ENCODE results near the gene AFG1L. TPM values are rescaled to one million over a fixed set of nuclear protein-coding genes. Genes with fewer than 3 reads are reported as not detected.

The AFG1L gene
- total RNA-seq, 2 donors from 2014 or later, result 2.9 to 4.1 TPM

DNA sequence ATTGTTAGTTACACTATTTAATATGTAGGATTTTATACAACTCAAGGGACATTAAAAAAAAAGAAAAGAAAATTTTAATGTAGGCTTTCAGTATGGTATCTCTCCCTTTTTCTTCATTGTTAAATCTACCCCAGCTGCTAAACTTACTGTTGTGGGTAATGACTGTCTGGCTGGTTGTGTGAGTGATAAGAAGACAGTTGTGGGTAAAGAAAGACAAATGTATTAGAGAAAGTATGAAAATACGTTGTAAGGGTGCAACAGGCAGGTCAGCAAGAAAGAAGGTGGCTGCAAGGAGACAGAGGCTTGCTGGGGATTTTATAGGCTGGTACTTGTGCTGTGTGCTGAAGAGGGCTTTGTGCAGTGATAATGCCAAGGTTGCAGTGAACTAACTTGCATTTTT is 174.5 kb downstream of the AFG1L start:
- Histone ChIP-seq H3K27me3 (no peaks in the 10 kb centered on the region), H3K4me1 (peaks cover 0 to 4% of the 10 kb centered on the region in 2 donors), H3K36me3 (no peaks in the 10 kb centered on the region), H3K4me3 (no peak overlapping the region), H3K9me3 (no peaks in the 10 kb centered on the region), H3K27ac (no peak overlapping the region)
- no peak for DNase-seq (ENCODE audit: low spot score)
- TF ChIP-seq, protein P1, sequence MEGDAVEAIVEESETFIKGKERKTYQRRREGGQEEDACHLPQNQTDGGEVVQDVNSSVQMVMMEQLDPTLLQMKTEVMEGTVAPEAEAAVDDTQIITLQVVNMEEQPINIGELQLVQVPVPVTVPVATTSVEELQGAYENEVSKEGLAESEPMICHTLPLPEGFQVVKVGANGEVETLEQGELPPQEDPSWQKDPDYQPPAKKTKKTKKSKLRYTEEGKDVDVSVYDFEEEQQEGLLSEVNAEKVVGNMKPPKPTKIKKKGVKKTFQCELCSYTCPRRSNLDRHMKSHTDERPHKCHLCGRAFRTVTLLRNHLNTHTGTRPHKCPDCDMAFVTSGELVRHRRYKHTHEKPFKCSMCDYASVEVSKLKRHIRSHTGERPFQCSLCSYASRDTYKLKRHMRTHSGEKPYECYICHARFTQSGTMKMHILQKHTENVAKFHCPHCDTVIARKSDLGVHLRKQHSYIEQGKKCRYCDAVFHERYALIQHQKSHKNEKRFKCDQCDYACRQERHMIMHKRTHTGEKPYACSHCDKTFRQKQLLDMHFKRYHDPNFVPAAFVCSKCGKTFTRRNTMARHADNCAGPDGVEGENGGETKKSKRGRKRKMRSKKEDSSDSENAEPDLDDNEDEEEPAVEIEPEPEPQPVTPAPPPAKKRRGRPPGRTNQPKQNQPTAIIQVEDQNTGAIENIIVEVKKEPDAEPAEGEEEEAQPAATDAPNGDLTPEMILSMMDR (IDR thresholded peaks at IDR 0.05), result no peak

DNA sequence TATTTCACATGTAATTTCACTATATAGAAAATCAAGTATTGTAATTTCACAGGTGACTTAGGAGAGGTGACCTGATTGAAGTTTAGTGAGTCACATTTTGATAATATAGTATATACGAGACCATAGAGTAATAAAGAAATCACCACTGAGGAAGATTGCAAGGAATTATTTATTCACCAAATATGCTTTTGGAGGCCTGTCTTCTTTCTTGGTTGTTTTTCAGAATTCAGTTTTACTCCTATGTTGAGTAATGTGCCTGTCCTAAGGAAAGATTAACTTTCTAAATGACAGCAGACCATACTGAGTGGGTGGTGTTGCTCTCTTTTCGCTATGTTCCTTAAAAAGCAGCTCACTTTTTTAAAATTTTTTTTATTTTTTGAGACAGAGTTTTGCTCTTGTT is 178.3 kb downstream of the AFG1L start:
- TF ChIP-seq, protein P1 (IDR thresholded peaks at IDR 0.05), result no peak
- Histone ChIP-seq H3K27me3 (no peaks in the 10 kb centered on the region), H3K36me3 (no peaks in the 10 kb centered on the region), H3K4me3 (no peak overlapping the region), H3K9me3 (no peaks in the 10 kb centered on the region), H3K27ac (no peak overlapping the region), H3K4me1 (peaks cover 0 to 4% of the 10 kb centered on the region in 2 donors)
- no peak for DNase-seq (ENCODE audit: low spot score)

DNA sequence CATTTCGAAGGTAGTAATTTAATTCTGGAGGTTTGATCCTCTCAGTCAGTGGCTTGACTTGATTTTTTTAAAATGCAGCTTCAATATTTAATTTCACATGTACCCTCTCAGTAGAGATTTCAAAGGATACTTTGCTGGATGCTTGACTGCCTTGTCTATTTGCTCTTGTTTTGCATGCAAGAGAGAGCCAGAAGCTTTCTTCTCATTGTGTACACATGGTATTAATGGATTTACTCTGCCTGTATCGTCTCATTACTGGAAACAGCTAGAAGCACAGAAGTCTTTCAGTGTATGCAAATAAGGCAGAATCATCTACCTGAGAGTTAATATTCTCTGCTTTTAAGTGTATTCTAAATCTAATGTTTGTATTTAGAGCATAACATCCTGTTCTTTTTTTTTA is 181.5 kb downstream of the AFG1L start:
- Histone ChIP-seq H3K9me3 (no peaks in the 10 kb centered on the region), H3K27me3 (no peaks in the 10 kb centered on the region), H3K27ac (no peak overlapping the region), H3K4me3 (no peak overlapping the region), H3K36me3 (no peaks in the 10 kb centered on the region), H3K4me1 (no peaks in the 10 kb centered on the region)
- no peak for DNase-seq (ENCODE audit: low spot score)
- TF ChIP-seq, protein P1 (IDR thresholded peaks at IDR 0.05), result no peak

DNA sequence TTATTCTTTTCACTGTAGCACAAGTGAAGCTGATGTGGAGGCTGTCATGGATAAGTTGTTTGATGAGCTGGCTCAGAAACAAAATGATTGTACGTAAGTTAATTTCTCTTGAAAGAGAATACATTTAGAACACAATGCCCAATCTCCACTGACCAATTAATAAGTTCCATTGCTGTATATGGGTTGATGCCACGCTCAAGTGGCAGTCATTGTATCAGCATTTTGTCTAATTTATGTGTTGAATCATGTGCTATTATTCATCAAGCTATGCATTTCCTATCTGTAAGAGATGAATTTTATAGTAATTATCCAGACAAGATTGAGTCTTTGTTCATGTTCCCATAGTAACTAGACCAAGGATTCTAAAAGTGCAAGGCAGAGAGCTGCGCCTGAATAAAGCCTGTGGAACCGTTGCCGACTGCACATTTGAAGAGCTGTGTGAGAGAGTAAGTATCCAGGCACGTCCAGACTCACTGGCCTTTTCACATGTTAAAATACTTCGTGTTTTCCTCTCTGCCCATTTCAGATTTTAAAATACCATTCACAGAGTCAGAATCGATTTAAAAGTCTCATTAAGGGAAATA is 182.1 kb downstream of the AFG1L start:
- DNase-seq (ENCODE audit: low spot score), result no peak
- H3K4me1 ChIP-seq, result no peaks in the 10 kb centered on the region
- H3K9me3 ChIP-seq, result no peaks in the 10 kb centered on the region
- TF ChIP-seq, protein P1 (IDR thresholded peaks at IDR 0.05), result no peak
- no peaks in the 10 kb centered on the region for H3K27me3 ChIP-seq
- H3K4me3 ChIP-seq, result no peak overlapping the region
- no peak overlapping the region for H3K27ac ChIP-seq
- no peaks in the 10 kb centered on the region for H3K36me3 ChIP-seq

DNA sequence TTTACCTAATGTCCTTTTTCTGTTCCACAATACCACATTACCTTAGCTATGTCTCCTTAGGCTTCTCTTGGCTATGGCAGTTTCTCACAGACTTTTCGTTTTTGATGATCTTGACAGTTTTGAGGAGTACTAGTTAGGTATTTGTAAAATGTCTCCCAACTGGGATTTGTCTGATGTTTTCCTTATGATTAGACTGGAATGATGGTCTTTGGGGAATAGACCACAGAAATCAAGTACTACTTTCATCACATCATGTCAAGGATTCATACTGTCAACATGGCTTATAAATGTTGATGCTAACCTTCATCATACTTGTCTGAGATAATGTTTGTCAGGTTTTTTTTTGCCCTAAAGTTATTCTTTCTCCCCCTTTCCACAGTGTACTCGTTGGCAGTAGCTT is 187.7 kb downstream of the AFG1L start:
- Histone ChIP-seq H3K9me3 (no peaks in the 10 kb centered on the region), H3K27me3 (no peaks in the 10 kb centered on the region), H3K4me3 (no peak overlapping the region), H3K4me1 (no peaks in the 10 kb centered on the region), H3K36me3 (no peaks in the 10 kb centered on the region), H3K27ac (no peak overlapping the region)
- TF ChIP-seq, protein P1 (IDR thresholded peaks at IDR 0.05), result no peak
- DNase-seq (ENCODE audit: low spot score), result no peak

DNA sequence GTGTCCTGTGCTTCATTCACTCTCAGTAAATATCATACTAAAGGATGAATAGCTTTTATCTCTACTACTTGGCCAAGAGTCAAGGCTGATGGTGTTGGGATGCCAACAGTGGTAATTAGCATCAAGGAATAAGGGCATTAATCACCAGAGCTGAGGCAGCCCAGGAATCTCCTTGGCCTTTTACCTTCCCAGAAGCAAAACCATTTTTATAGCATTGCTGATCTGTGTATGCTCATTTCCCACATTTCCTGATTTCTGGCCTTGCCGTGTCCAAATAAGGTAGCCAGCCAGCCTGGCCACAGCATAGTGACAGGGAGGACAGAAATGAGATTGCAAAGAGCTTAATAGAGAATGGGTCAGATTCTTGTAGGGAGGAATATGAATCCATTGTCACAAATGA is 189.2 kb downstream of the AFG1L start:
- H3K4me3 ChIP-seq, result no peak overlapping the region
- no peaks in the 10 kb centered on the region for H3K9me3 ChIP-seq
- no peaks in the 10 kb centered on the region for H3K36me3 ChIP-seq
- no peak for DNase-seq (ENCODE audit: low spot score)
- H3K4me1 ChIP-seq, result no peaks in the 10 kb centered on the region
- H3K27me3 ChIP-seq, result no peaks in the 10 kb centered on the region
- H3K27ac ChIP-seq, result no peak overlapping the region
- TF ChIP-seq, protein P1 (IDR thresholded peaks at IDR 0.05), result no peak
